Neural progenitor cell (in vitro differentiated cells): ENCODE measurements around the gene AUTS2. TPM values are rescaled to one million over a fixed set of nuclear protein-coding genes. Genes with fewer than 3 reads are reported as not detected.

Experiments
- DNase-seq: peaks from one replicate; pipeline ENCODE4 v3.0.0-alpha.2; 2016; ENCODE audit warnings: low spot score
- H2AFZ ChIP-seq: fragments of 200-600 bp; sonication (generic); replicated peaks from 2 replicates; pipeline ENCODE4 v1.6.1; 2016; ENCODE audit warnings: antibody characterized with exemption
- H3F3A ChIP-seq: fragments of 200-600 bp; sonication (generic); 2 replicates; pipeline ENCODE4 v1.6.1; 2016; ENCODE audit warnings: antibody characterized with exemption, low read depth
- H3K27ac ChIP-seq: fragments of 200-600 bp; sonication (generic); 2 replicates; pipeline ENCODE4 v1.5.1; 2016; ENCODE audit warnings: mild to moderate bottlenecking
- H3K27me3 ChIP-seq: fragments of 200-600 bp; sonication (generic); 2 replicates; pipeline ENCODE4 v1.6.1; 2016; ENCODE audit warnings: mild to moderate bottlenecking, moderate library complexity
- H3K36me3 ChIP-seq: fragments of 200-600 bp; sonication (generic); 2 replicates; pipeline ENCODE4 v1.5.1; 2016
- H3K4me1 ChIP-seq: fragments of 200-600 bp; sonication (generic); 2 replicates; pipeline ENCODE4 v1.6.1; 2016; ENCODE audit warnings: mixed run types
- H3K4me2 ChIP-seq: fragments of 200-600 bp; sonication (generic); 2 replicates; pipeline ENCODE4 v1.6.1; 2016
- H3K4me3 ChIP-seq: fragments of 200-600 bp; sonication (generic); 2 replicates; pipeline ENCODE4 v1.5.1; 2016
- H3K79me2 ChIP-seq: fragments of 200-600 bp; sonication (generic); 2 replicates; pipeline ENCODE4 v1.6.1; 2016; ENCODE audit warnings: low read depth
- H3K9ac ChIP-seq: fragments of 200-600 bp; sonication (generic); 2 replicates; pipeline ENCODE4 v1.6.1; 2016
- H3K9me3 ChIP-seq: fragments of 200-600 bp; sonication (generic); 2 replicates; pipeline ENCODE4 v1.5.1; 2016; ENCODE audit warnings: low read depth
- H4K20me1 ChIP-seq: fragments of 200-600 bp; sonication (generic); 2 replicates; pipeline ENCODE4 v1.6.1; 2016; ENCODE audit warnings: low read depth
- H3K27ac Mint-ChIP-seq: 3 replicates; pipeline ENCODE4 v1.8.0; 2021; ENCODE audit warnings: mixed read lengths
- H3K27me3 Mint-ChIP-seq: 2 replicates; pipeline ENCODE4 v1.8.0; 2022; ENCODE audit warnings: low read depth, mild to moderate bottlenecking, inconsistent platforms, moderate library complexity, mixed read lengths; ENCODE audit not compliant: insufficient read depth
- H3K36me3 Mint-ChIP-seq: 3 replicates; pipeline ENCODE4 v1.8.0; 2021; ENCODE audit warnings: mixed read lengths
- H3K4me1 Mint-ChIP-seq: 3 replicates; pipeline ENCODE4 v1.8.0; 2021; ENCODE audit warnings: mixed read lengths
- H3K4me3 Mint-ChIP-seq: 3 replicates; pipeline ENCODE4 v1.8.0; 2021; ENCODE audit warnings: mild to moderate bottlenecking, moderate library complexity, mixed read lengths
- H3K9me3 Mint-ChIP-seq: 3 replicates; pipeline ENCODE4 v1.8.0; 2020; ENCODE audit warnings: mixed read lengths
- CTCF ChIP-seq: fragments of 200-600 bp; sonication (generic); IDR thresholded peaks from 2 replicates; pipeline ENCODE4 v1.5.1; 2017; ENCODE audit warnings: antibody characterized with exemption, mild to moderate bottlenecking
- EZH2 ChIP-seq: fragments of 200-600 bp; sonication (generic); IDR thresholded peaks from 2 replicates; pipeline ENCODE4 v1.6.1; 2017; ENCODE audit warnings: antibody characterized with exemption, mild to moderate bottlenecking, moderate library complexity
- EZH2phosphoT487 ChIP-seq: fragments of 200-600 bp; sonication (generic); IDR thresholded peaks from 2 replicates; pipeline ENCODE4 v1.6.1; 2017; ENCODE audit warnings: antibody characterized with exemption
- total RNA-seq: library from RNA; depleted of rRNA; stranded (reverse); fragments of >200 nt; gene quantifications from 2 replicates; pipeline ENCODE4 v1.2.3, GENCODE V29; 2015; ENCODE audit warnings: low replicate concordance

Gene AUTS2
- total RNA-seq, 1 donor from 2014 or later, result 50.0 TPM

GRCh38 chr7:70739646-70740210 is 1141.5 kb downstream of the AUTS2 start:
- H3K9ac ChIP-seq, result no peak overlapping the region
- DNase-seq, result no peak
- H3K36me3 ChIP-seq, result no peaks in the 10 kb centered on the region
- peaks cover 4% of the 10 kb centered on the region for H3K27me3 Mint-ChIP-seq
- no peaks in the 10 kb centered on the region for H3K27me3 ChIP-seq
- no peaks in the 10 kb centered on the region for H3K9me3 Mint-ChIP-seq
- H3K36me3 Mint-ChIP-seq, result peaks cover 13% of the 10 kb centered on the region
- peaks cover 100% of the 10 kb centered on the region for H3K79me2 ChIP-seq
- H3F3A ChIP-seq, result peaks cover 25% of the 10 kb centered on the region
- peaks cover 59% of the 10 kb centered on the region for H3K4me1 Mint-ChIP-seq
- no peak overlapping the region for H2AFZ ChIP-seq
- peaks cover 100% of the 10 kb centered on the region for H4K20me1 ChIP-seq
- no peak overlapping the region for H3K27ac Mint-ChIP-seq
- H3K4me2 ChIP-seq, result no peak overlapping the region
- TF ChIP-seq EZH2 (no peak), CTCF (no peak), EZH2phosphoT487 (no peak)
- no peak overlapping the region for H3K4me3 ChIP-seq
- no peak overlapping the region for H3K27ac ChIP-seq
- no peak overlapping the region for H3K4me3 Mint-ChIP-seq
- peaks cover 34% of the 10 kb centered on the region for H3K4me1 ChIP-seq
- no peaks in the 10 kb centered on the region for H3K9me3 ChIP-seq

GRCh38 chr7:70741666-70742065 is 1143.4 kb downstream of the AUTS2 start:
- DNase-seq, result no peak
- no peaks in the 10 kb centered on the region for H3K9me3 Mint-ChIP-seq
- H3K27ac Mint-ChIP-seq, result no peak overlapping the region
- H3K79me2 ChIP-seq, result peaks cover 100% of the 10 kb centered on the region
- H3K36me3 Mint-ChIP-seq, result peaks cover 18% of the 10 kb centered on the region
- peaks cover 25% of the 10 kb centered on the region for H3F3A ChIP-seq
- no peak overlapping the region for H3K9ac ChIP-seq
- no peak overlapping the region for H2AFZ ChIP-seq
- H3K4me3 Mint-ChIP-seq, result no peak overlapping the region
- no peaks in the 10 kb centered on the region for H3K36me3 ChIP-seq
- peaks cover 15% of the 10 kb centered on the region for H3K4me1 ChIP-seq
- peaks cover 100% of the 10 kb centered on the region for H4K20me1 ChIP-seq
- no peaks in the 10 kb centered on the region for H3K9me3 ChIP-seq
- H3K27ac ChIP-seq, result no peak overlapping the region
- peaks cover 50% of the 10 kb centered on the region for H3K4me1 Mint-ChIP-seq
- no peaks in the 10 kb centered on the region for H3K27me3 ChIP-seq
- H3K4me3 ChIP-seq, result no peak overlapping the region
- peaks cover 6% of the 10 kb centered on the region for H3K27me3 Mint-ChIP-seq
- no peak overlapping the region for H3K4me2 ChIP-seq
- TF ChIP-seq CTCF (no peak), EZH2 (no peak), EZH2phosphoT487 (no peak)

- no peaks in the 10 kb centered on the region for H3K27me3 ChIP-seq
- no peak overlapping the region for H3K4me3 ChIP-seq
- no peaks in the 10 kb centered on the region for H3K9me3 ChIP-seq
- H3K27ac Mint-ChIP-seq, result no peak overlapping the region
- H3K9me3 Mint-ChIP-seq, result no peaks in the 10 kb centered on the region
- no peak for DNase-seq
- H4K20me1 ChIP-seq, result peaks cover 100% of the 10 kb centered on the region
- peaks cover 6% of the 10 kb centered on the region for H3K27me3 Mint-ChIP-seq
- peaks cover 21% of the 10 kb centered on the region for H3F3A ChIP-seq
- H3K36me3 Mint-ChIP-seq, result peaks cover 18% of the 10 kb centered on the region
- H3K4me3 Mint-ChIP-seq, result no peak overlapping the region
- no peak overlapping the region for H3K9ac ChIP-seq
- H3K27ac ChIP-seq, result no peak overlapping the region
- peaks cover 7% of the 10 kb centered on the region for H3K4me1 ChIP-seq
- no peak overlapping the region for H2AFZ ChIP-seq
- peaks cover 36% of the 10 kb centered on the region for H3K4me1 Mint-ChIP-seq
- H3K4me2 ChIP-seq, result no peak overlapping the region
- H3K79me2 ChIP-seq, result peaks cover 100% of the 10 kb centered on the region
- no peaks in the 10 kb centered on the region for H3K36me3 ChIP-seq
- no peak for TF ChIP-seq CTCF
- no peak for TF ChIP-seq EZH2phosphoT487
- no peak for TF ChIP-seq EZH2
Measured at GRCh38 chr7:70743531-70744325, 1145.5 kb downstream of the AUTS2 start.
